Fibroblast of the conjunctiva (primary cell): ENCODE measurements around the gene SRGAP2B.
"Not testable (repeated sequence)": the region's sequence is repeated elsewhere in the genome, so short reads cannot be mapped to it uniquely, and the experiment has no call there.

ENCODE experiments used
- DNase-seq: peaks from one replicate; pipeline ENCODE4 v3.0.0-alpha.2; 2010; ENCODE audit warnings: low read depth

The SRGAP2B gene

GRCh38 chr1:145041519-145041918 is 53.6 kb downstream of the SRGAP2B start:
- not testable (repeated sequence) for DNase-seq

DNA sequence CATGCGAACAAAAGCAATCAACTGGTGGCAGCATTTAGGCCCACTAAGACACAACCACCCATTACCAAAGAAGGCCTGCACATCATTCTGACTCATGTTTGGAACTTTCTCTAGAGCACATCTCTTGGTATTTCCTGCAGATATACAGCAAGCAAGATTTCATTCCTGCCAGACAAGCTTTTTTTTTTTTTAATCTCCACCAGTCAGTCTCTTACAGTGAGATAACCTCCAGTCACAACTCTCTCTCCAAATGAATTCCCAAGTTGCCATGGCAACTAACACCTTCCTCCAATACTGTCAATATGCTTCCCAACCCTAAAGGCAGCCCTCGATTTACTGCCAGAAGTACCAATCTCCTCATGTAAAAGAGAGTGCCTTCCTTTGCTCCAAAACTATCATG is 59.1 kb downstream of the SRGAP2B start:
- DNase-seq = not testable (repeated sequence)

DNA sequence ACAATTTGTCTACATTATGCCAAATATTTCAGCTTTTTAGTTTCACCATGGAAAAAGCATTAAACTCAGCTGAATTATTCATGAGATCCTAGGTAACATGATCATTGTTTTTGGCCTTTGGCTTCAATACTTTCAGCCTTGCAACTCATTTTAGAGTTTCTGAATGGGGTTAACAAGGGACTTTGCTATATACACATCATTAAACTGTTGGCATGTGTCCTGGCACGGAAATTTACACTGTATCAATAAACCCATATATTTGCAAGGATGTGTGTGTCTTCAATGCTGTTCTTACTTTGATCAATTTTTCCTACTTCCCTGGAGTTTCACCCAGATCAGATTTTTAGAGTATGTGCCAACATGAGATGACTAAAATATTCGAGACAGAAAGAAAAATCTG is 61.6 kb downstream of the SRGAP2B start:
- not testable (repeated sequence) for DNase-seq

DNA sequence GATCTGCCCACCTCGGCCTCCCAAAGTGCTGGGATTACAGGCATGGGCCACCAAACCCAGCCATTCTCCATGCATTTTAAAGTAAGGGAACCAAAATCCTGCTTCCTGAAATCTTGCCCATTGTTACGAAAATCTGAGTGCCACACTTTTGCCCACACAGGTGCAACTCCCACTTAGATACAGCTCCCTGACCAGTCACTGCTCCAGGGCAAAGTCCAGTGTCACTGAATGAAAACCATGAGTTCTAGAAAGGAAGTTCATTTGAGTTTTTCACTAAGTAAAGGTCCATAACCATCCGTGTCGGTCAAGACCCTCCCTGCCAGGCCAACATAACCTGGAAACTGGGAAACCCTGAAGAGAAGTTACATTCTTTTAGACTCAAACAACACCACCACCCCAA is 67.9 kb downstream of the SRGAP2B start:
- not testable (repeated sequence) for DNase-seq

DNA sequence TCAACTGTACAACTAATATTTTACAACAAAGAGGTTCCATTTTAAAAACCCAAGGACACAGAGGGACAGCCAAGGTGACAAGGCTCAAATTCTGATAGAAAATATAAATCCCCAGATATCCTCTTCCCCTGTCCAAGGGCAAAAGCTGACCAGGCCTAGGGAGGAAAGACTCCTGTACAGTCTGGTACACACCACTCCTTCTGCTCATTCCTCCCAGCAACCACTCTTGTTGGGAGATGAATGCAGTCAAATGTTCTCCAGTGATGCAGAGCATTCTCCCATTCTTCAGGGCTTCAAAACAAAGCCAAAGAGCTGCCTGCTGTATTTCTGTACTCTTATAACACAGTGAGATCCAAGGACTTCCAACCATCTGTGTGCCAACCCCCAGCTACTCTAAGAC is 69.8 kb downstream of the SRGAP2B start:
- DNase-seq = not testable (repeated sequence)

DNA sequence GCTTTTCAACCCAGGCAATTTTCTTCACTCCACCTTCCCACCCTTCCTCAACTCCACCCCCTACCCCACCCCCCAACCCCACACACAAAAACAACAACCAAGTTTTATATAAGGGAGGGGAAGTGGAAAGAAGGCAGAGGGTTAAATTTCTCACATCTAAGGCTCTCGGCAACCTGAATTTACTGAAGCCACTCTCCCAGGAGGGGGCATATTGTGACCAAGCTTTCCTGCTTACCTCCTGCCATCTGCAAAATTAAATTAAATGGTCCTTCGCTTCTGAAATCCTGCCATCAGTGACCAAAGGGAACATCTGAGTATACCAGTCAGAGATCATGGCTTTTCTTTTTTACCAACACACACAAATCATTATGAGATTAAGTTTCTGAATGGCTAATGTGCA is 72.9 kb downstream of the SRGAP2B start:
- DNase-seq = not testable (repeated sequence)

- not testable (repeated sequence) for DNase-seq
Measured at GRCh38 chr1:145021749-145022148, 73.4 kb downstream of the SRGAP2B start.

DNA sequence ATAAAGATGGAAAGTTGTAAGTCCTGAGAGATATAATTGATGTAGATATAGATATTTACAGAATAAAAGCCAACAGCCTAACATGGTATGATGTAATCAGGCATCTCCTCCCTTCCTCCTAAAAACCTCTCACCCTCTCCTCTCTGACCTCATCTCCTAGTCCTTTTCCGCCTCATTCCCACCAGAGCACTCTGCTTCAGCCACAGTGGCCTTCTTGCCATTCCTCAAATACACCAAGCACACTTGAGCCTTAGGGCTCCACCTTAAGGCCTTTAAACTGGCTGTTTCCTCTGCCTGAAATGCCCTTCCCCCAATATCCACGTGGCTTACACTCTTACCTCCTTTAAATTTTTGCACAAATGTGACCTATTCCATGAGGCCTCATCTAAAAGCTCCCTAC is 75.4 kb downstream of the SRGAP2B start:
- DNase-seq = not testable (repeated sequence)

DNA sequence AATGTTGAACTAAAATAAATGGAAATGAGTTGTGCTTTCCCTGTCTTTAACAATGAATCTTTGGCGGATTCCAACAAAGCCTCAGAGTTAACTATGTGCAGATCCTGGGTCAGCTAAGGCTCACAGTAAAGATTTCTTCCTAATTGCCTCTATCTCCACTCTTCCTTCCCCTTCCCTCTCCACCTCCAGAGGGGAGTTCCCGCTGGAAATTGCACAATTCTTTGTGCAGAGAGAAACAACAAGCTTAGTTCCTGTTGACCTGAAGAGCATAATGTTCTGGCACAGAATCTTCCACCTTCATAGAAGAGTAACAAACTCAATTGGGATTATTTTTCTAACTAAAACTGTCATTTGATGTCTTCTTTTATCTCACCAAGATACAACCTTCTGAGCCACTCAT is 77.4 kb downstream of the SRGAP2B start:
- DNase-seq = not testable (repeated sequence)

DNA sequence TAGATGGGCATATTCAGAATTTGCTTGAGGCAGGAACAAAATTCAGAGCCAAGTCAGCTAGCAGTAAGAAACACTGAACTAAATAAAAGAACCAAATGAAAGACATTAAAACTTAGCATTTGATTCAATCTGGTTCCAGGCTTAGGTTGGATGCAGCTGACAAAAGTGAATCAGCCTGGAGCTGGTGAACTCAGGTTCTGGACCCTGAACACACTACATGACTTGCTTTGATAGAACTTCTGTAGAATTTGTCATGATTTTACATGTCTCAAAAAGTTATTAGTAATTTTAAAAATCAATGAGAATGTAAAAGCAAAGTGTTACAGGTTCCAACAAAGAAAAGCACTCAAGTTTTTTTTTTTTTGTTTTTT is 78.7 kb downstream of the SRGAP2B start:
- DNase-seq = not testable (repeated sequence)

- not testable (repeated sequence) for DNase-seq
Measured at GRCh38 chr1:145015744-145016491, 79.2 kb downstream of the SRGAP2B start.

DNA sequence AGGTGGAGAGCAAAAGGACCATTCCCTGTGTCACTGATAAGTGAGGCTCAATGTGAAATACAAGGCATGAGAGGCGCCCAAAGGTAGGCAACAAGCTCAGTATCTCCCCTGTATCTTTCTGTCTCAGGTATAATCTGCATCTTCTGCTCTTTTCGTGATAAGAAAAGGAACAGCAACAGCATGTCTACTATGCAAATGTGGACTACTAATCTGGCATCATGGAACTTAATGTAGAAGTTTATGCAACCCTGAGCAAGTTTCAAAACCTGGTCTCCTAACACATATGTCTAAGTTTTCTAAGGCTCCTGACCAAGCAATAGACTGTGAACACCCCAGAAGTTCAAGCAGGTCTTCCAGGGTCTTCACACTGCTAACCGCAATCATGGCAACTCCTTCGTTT is 81.8 kb downstream of the SRGAP2B start:
- DNase-seq = not testable (repeated sequence)

DNA sequence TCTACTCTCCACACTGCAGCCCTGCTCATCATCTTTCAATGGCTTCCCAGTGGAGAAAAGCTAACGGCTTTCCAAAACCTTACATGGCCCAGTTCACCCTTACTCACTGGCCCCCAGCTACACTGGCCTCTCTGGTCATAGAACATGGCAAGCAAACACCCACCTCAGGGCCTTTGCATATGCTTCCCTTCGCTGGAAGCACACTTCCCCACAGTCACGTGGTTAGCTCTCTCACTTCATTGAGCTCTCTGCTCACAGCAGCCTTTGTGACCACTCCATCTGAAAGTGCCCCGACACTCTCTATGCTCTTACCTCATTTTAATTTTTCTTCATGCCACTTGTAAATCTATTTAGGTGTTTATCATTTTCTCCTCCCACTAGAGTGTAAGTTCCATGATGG is 83.3 kb downstream of the SRGAP2B start:
- not testable (repeated sequence) for DNase-seq

DNA sequence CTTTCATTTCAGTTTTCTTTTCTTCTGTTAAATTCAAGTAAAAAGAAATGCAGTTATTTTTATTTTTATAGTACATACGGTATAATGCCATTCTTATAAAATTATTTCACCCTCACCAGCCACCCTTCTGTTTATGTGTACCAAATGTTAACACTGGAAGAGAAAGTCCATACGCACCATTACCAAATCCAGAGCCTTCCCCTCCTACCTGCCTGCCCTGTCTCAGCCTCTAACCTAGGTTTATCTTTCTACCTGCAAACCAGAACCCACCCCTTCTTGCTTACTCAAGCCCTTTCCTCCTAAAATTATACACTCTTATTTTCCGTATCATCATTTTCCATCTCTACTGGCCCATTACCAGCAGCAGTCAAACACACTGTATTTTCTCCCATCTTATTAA is 84.5 kb downstream of the SRGAP2B start:
- DNase-seq = not testable (repeated sequence)

DNA sequence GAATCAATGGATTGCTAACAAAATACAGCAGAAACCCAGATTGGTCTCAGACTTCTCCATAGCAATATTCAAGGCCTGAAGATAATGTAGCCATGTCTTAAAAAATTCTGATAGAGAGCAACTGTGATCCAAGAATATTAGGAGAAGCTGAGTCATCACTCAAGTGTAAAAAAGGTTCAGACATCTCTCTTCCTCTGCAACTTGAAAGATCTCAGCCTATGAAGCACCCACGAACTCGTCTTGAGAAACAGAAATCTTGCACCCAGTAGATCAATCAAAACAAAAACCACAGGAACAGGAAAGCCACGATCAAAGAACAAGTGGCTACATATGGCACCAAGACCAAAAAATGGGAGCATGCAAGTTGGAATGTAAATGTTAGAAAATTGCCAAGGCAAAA is 85.2 kb downstream of the SRGAP2B start:
- not testable (repeated sequence) for DNase-seq

GRCh38 chr1:145008388-145008787 is 86.7 kb downstream of the SRGAP2B start:
- DNase-seq = not testable (repeated sequence)

GRCh38 chr1:145005142-145005541 is 90.0 kb downstream of the SRGAP2B start:
- DNase-seq = not testable (repeated sequence)

DNA sequence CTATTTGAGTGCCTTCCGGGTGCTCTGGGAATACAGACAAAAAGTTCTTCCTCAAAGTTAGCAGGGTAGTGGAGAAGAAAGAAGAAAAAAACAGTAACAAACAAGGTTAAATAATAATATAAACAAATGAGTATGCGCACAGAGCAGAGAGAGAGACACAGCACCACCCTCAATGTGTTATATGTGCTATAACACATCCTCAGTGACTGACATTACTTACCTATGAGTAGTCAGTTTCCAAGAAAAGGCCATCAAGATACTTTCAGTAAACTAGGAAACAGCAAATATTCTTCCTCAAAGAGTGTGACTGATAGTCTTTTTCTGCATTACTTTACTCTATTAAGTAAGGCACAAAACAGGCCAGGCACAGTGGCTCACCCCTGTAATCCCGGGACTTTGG is 93.7 kb downstream of the SRGAP2B start:
- DNase-seq = not testable (repeated sequence)

DNA sequence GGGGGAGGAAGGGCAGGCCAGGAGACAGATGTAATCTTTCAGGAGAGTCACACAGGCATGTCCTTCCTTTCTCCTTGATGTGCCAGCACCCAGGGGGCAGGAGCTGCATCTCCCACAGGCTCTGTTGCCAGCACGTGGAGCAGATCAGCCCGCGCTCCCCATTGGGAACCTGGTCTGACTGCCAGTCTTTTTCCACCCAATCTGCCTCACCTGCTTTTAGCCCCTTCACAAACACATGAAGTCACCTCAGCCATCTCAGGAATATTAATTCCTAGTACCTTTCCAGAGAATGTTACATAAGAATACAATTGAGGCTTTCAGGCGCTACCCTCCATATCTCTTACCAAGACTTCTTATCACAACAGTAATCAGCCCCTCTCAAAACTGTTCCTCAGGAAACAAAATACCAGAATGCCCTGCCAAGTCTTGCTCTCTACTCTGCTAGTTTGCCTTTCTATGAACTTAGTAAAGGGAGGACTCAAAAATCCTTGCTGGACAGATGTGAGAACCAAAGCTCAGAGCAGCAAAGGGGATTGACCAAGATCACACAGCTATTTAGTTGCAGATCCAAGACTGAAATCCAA is 94.3 kb downstream of the SRGAP2B start:
- DNase-seq = not testable (repeated sequence)

- not testable (repeated sequence) for DNase-seq
Measured at GRCh38 chr1:145000074-145000742, 94.9 kb downstream of the SRGAP2B start.

- not testable (repeated sequence) for DNase-seq
Measured at GRCh38 chr1:144998981-144999273, 96.2 kb downstream of the SRGAP2B start.

DNA sequence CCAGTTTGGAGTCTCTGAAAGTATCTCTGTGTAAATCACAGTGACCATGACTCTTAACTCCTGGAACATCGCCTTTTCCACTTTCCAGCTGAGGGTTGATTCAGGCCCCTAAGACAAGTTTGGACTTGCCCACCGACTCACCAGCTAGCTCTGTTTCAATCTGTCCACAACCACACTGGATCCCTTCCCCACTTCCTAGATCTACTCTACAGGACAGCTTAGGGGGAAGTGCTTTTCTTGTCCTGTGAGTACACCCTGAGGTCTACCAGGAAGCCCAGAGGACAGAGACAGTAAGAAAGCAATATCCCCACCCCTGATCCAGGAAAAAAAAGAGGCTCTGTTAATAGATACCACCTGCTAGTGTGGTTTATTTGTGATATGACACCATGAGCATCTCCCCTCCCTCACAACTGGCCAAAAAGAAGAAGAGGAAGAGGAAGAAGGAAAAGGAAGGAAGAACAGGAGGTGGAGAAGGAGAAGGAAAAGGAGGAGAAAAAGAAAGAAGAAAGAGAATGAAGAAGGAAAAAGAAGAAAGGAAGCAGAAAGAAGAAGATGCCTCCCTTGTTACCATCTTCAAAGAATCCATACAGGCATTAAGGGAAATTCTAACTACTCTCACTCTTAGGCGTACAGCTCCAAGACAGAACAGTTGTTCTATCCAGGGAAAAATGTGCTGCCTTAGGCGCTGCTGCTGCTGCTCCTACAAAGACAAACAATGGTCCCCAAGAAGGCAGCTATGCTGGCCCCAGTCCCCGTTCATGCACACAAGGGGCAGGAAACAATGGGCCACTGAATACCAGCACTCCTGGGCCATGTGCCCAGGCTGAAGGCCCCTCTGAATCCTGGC is 96.8 kb downstream of the SRGAP2B start:
- not testable (repeated sequence) for DNase-seq
